SK-N-MC (cell line): ENCODE results near the gene MSL1.

Experiments used
- EZH2 ChIP-seq: fragments of 200-600 bp; sonication (generic); IDR thresholded peaks from one replicate; pipeline ENCODE4 v1.6.1; 2017; ENCODE audit warnings: antibody characterized with exemption
- POLR2AphosphoS5 ChIP-seq: IDR thresholded peaks from 2 replicates; pipeline ENCODE4 v1.6.1; 2012; ENCODE audit warnings: mild to moderate bottlenecking, low read depth, low read length, borderline replicate concordance

DNA sequence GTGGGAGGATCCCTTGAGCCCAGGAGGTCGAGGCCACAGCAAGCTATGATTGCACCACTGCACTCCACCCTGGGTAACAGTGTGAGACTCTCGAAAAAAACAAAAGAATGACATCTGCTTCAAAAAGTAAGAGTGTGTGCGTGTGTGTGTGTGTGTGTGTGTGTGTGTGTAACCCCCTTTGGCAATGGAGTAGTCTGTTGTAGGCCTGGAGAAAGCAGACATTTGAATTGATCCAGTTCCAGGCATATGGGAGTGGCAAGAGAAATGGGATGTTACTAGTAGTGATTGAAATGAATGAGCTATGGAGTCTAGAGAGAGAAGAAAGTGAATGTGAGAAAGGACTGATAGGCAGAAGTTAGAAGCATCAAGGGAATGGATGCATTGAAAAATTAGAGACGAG, 28.5 kb downstream of the MSL1 start:
- TF ChIP-seq EZH2 (no peak), POLR2AphosphoS5 (no peak)
